H9 (cell line): Measurements from ENCODE around the gene EXOC2. TPM values are rescaled to one million over a fixed set of nuclear protein-coding genes. Genes with fewer than 3 reads are reported as not detected.

ENCODE experiments used
- DNase-seq: peaks from one replicate; pipeline ENCODE4 v3.0.0-alpha.2; 2017
- H2AFZ ChIP-seq: one replicate; pipeline ENCODE4 v1.6.1; 2013; ENCODE audit warnings: mild to moderate bottlenecking, low read length, control low read depth, moderate library complexity
- H2AK5ac ChIP-seq: 2 replicates; pipeline ENCODE4 v1.6.1; 2013; ENCODE audit warnings: low read length, control low read depth, mixed read lengths; ENCODE audit not compliant: insufficient read length
- H2BK120ac ChIP-seq: one replicate; pipeline ENCODE4 v1.6.1; 2013; ENCODE audit warnings: low read depth, mild to moderate bottlenecking, low read length, control low read depth, inconsistent platforms; ENCODE audit not compliant: poor library complexity, severe bottlenecking
- H2BK12ac ChIP-seq: 2 replicates; pipeline ENCODE4 v1.6.1; 2013; ENCODE audit warnings: low read length, control low read depth, mixed read lengths, low read depth; ENCODE audit not compliant: insufficient read length
- H2BK15ac ChIP-seq: 2 replicates; pipeline ENCODE4 v1.6.1; 2013; ENCODE audit warnings: low read depth, low read length, control low read depth
- H2BK20ac ChIP-seq: one replicate; pipeline ENCODE4 v1.6.1; 2013; ENCODE audit warnings: low read depth, mild to moderate bottlenecking, low read length, control low read depth, inconsistent platforms; ENCODE audit not compliant: poor library complexity, severe bottlenecking
- H2BK5ac ChIP-seq: 2 replicates; pipeline ENCODE4 v1.6.1; 2013; ENCODE audit warnings: low read length, control low read depth, mixed read lengths; ENCODE audit not compliant: insufficient read length
- H3K14ac ChIP-seq: 2 replicates; pipeline ENCODE4 v1.6.1; 2013; ENCODE audit warnings: low read length, control low read depth; ENCODE audit not compliant: insufficient read depth
- H3K18ac ChIP-seq: 2 replicates; pipeline ENCODE4 v1.6.1; 2013; ENCODE audit warnings: low read depth, mild to moderate bottlenecking, mixed read lengths, low read length, control low read depth; ENCODE audit not compliant: insufficient read length
- H3K23ac ChIP-seq: 2 replicates; pipeline ENCODE4 v1.6.1; 2013; ENCODE audit warnings: low read length, control low read depth, mixed read lengths, low read depth; ENCODE audit not compliant: insufficient read length
- H3K23me2 ChIP-seq: 2 replicates; pipeline ENCODE4 v1.6.1; 2013; ENCODE audit warnings: low read depth, mild to moderate bottlenecking, mixed read lengths, low read length, control low read depth; ENCODE audit not compliant: insufficient read length, poor library complexity, severe bottlenecking
- H3K27ac ChIP-seq: 2 replicates; pipeline ENCODE4 v1.5.1; 2013; ENCODE audit warnings: low read length, control low read depth, mixed read lengths, low read depth; ENCODE audit not compliant: insufficient read length
- H3K27me3 ChIP-seq: 2 replicates; pipeline ENCODE4 v1.6.1; 2013; ENCODE audit warnings: low read length, control low read depth, inconsistent platforms; ENCODE audit not compliant: insufficient read depth
- H3K4ac ChIP-seq: 2 replicates; pipeline ENCODE4 v1.6.1; 2013; ENCODE audit warnings: low read depth, mild to moderate bottlenecking, control low read depth, inconsistent platforms, low read length, moderate library complexity
- H3K4me1 ChIP-seq: 2 replicates; pipeline ENCODE4 v1.6.1; 2013; ENCODE audit warnings: low read length, control low read depth, inconsistent platforms; ENCODE audit not compliant: insufficient read depth
- H3K4me2 ChIP-seq: 2 replicates; pipeline ENCODE4 v1.6.1; 2013; ENCODE audit warnings: low read length, control low read depth, mixed read lengths; ENCODE audit not compliant: insufficient read length, insufficient read depth
- H3K56ac ChIP-seq: 2 replicates; pipeline ENCODE4 v1.6.1; 2013; ENCODE audit warnings: low read depth, mild to moderate bottlenecking, mixed read lengths, low read length, control low read depth; ENCODE audit not compliant: insufficient read length
- H3K79me1 ChIP-seq: 2 replicates; pipeline ENCODE4 v1.6.1; 2013; ENCODE audit warnings: low read depth, mild to moderate bottlenecking, moderate library complexity, low read length, control low read depth, inconsistent platforms; ENCODE audit not compliant: insufficient read depth, poor library complexity, severe bottlenecking
- H3K79me2 ChIP-seq: 2 replicates; pipeline ENCODE4 v1.6.1; 2013; ENCODE audit warnings: low read length, control low read depth, inconsistent platforms; ENCODE audit not compliant: insufficient read depth
- H3K9ac ChIP-seq: 2 replicates; pipeline ENCODE4 v1.6.1; 2013; ENCODE audit warnings: low read length, control low read depth, mixed read lengths; ENCODE audit not compliant: insufficient read length; ENCODE audit errors: extremely low read depth
- H3K9me3 ChIP-seq: one replicate; pipeline ENCODE4 v1.6.1; 2013; ENCODE audit warnings: low read depth, low read length, inconsistent platforms; ENCODE audit not compliant: control insufficient read depth
- H3T11ph ChIP-seq: one replicate; pipeline ENCODE4 v1.6.1; 2013; ENCODE audit warnings: mild to moderate bottlenecking, low read length, control low read depth, inconsistent platforms
- H4K20me1 ChIP-seq: one replicate; pipeline ENCODE4 v1.6.1; 2013; ENCODE audit not compliant: control insufficient read depth, insufficient read length, insufficient read depth
- H4K5ac ChIP-seq: 2 replicates; pipeline ENCODE4 v1.6.1; 2013; ENCODE audit warnings: low read depth, mild to moderate bottlenecking, mixed read lengths, low read length, control low read depth; ENCODE audit not compliant: insufficient read length
- H4K8ac ChIP-seq: replicated peaks from 2 replicates; pipeline ENCODE4 v1.6.1; 2013; ENCODE audit warnings: low read length, control low read depth, mixed read lengths, low read depth; ENCODE audit not compliant: insufficient read length
- H4K91ac ChIP-seq: 2 replicates; pipeline ENCODE4 v1.6.1; 2013; ENCODE audit warnings: low read depth, mild to moderate bottlenecking, moderate library complexity, mixed read lengths, low read length, control low read depth; ENCODE audit not compliant: insufficient read length
- H3K27ac Mint-ChIP-seq, 3 experiments: 2 replicates in 2 of 3; 3 replicates in 1 of 3; pipeline ENCODE4 v1.8.0; 2020 to 2021; ENCODE audit warnings: mixed read lengths in 3 of 3, mild to moderate bottlenecking in 1 of 3, moderate library complexity in 1 of 3
- H3K27me3 Mint-ChIP-seq: 2 replicates; pipeline ENCODE4 v1.8.0; 2021; ENCODE audit warnings: low read depth, mild to moderate bottlenecking, moderate library complexity, mixed read lengths
- H3K36me3 Mint-ChIP-seq, 3 experiments: 2 replicates in 2 of 3; 3 replicates in 1 of 3; pipeline ENCODE4 v1.8.0; 2020 to 2021; ENCODE audit warnings: low read depth in 3 of 3, mixed read lengths in 3 of 3; ENCODE audit not compliant: insufficient read depth in 1 of 3
- H3K4me1 Mint-ChIP-seq, 2 experiments: 2 replicates each; pipeline ENCODE4 v1.8.0; 2020; ENCODE audit warnings: mixed read lengths in 2 of 2
- H3K4me3 Mint-ChIP-seq, 2 experiments: 2 replicates in 1 of 2; 3 replicates in 1 of 2; pipeline ENCODE4 v1.8.0; 2020 to 2021; ENCODE audit warnings: mild to moderate bottlenecking in 2 of 2, mixed read lengths in 2 of 2, moderate library complexity in 1 of 2
- H3K9me3 Mint-ChIP-seq, 2 experiments: 2 replicates in 1 of 2; 3 replicates in 1 of 2; pipeline ENCODE4 v1.8.0; 2020; ENCODE audit warnings: mild to moderate bottlenecking in 2 of 2, mixed read lengths in 2 of 2, moderate library complexity in 1 of 2
- CTCF ChIP-seq: fragments of 200-600 bp; sonication (generic); conservative IDR thresholded peaks from 3 replicates; pipeline ENCODE4 v1.8.0; 2021; ENCODE audit warnings: antibody characterized with exemption, mild to moderate bottlenecking
- WGBS: extraction: QIAGEN DNeasy Blood & Tissue Kit; methylation state at CpG from one replicate; pipeline ENCODE4 v1.1.7; 2013; ENCODE audit warnings: missing lambda C conversion rate, low lambda C conversion rate, mixed read lengths; ENCODE audit not compliant: insufficient read length; ENCODE audit errors: extremely low coverage; 5-methylcytosine and 5-hydroxymethylcytosine counted together
- total RNA-seq: library from RNA; stranded (reverse); gene quantifications from 2 replicates; pipeline ENCODE4 v1.2.1, GENCODE V29; 2021

The EXOC2 gene
- total RNA-seq, 1 experiment from 2014 or later = 29.9 TPM

- Mint-ChIP-seq H3K4me1 (peaks cover 9 to 13% of the 10 kb centered on the region in 2 experiments), H3K27me3 (peaks cover 13% of the 10 kb centered on the region), H3K4me3 (no peak overlapping the region), H3K27ac (peak overlapping the region in 1 of 3 experiments; percentile 75; a peak in 1 of 7 replicates), H3K9me3 (no peaks in the 10 kb centered on the region; a peak in 2 of 5 replicates), H3K36me3 (peaks cover 0 to 6% (median 0%) of the 10 kb centered on the region in 3 experiments; a peak in 1 of 7 replicates)
- H2BK15ac ChIP-seq = no peak overlapping the region
- no CpG with 5 or more reads among the region's 13 CpGs for WGBS
- H4K20me1 ChIP-seq = no peaks in the 10 kb centered on the region
- no peak overlapping the region for H2BK5ac ChIP-seq
- no peaks in the 10 kb centered on the region for H3K79me2 ChIP-seq
- no peak overlapping the region for H3T11ph ChIP-seq
- H3K56ac ChIP-seq = no peak overlapping the region
- no peak overlapping the region for H2AFZ ChIP-seq
- H3K27ac ChIP-seq = no peak overlapping the region
- no peak overlapping the region for H2AK5ac ChIP-seq
- no peaks in the 10 kb centered on the region for H3K79me1 ChIP-seq
- H4K91ac ChIP-seq = no peak overlapping the region
- no peak overlapping the region for H3K9ac ChIP-seq
- H3K9me3 ChIP-seq = no peaks in the 10 kb centered on the region
- H4K8ac ChIP-seq = no peak overlapping the region
- H3K23ac ChIP-seq = no peak overlapping the region
- H3K23me2 ChIP-seq = peaks cover 6% of the 10 kb centered on the region
- no peak overlapping the region for H3K18ac ChIP-seq
- no peak overlapping the region for H3K4me2 ChIP-seq
- TF ChIP-seq CTCF = no peak
- H3K14ac ChIP-seq = no peak overlapping the region; the same call in 1 of the 2 replicates
- H3K4ac ChIP-seq = no peak overlapping the region
- no peaks in the 10 kb centered on the region for H3K27me3 ChIP-seq
- H3K4me1 ChIP-seq = no peaks in the 10 kb centered on the region
- H4K5ac ChIP-seq = no peak overlapping the region
- no peak overlapping the region for H2BK20ac ChIP-seq
- DNase-seq = no peak
- H2BK120ac ChIP-seq = no peak overlapping the region
- no peak overlapping the region for H2BK12ac ChIP-seq
Observed at GRCh38 chr6:715709-716491, 23.0 kb upstream of the EXOC2 start.
